Neural cell (in vitro differentiated cells): ENCODE results near the gene SPATA33. TPM values are rescaled to one million over a fixed set of nuclear protein-coding genes. Genes with fewer than 3 reads are reported as not detected.

Experiments
- H2AFZ ChIP-seq: fragments of 200-600, 300-800 bp; sonication (generic), shearing (Covaris generic); 2 replicates; pipeline ENCODE4 v1.6.0; 2014; ENCODE audit warnings: low read depth, mild to moderate bottlenecking, antibody characterized with exemption, low read length, moderate library complexity
- H3F3A ChIP-seq: fragments of 200-600 bp; shearing (Covaris generic); 2 replicates; pipeline ENCODE4 v1.6.1; 2016; ENCODE audit warnings: mild to moderate bottlenecking, moderate library complexity, mixed read lengths, antibody characterized with exemption, low read length; ENCODE audit not compliant: insufficient read depth, poor library complexity, severe bottlenecking
- H3K27ac ChIP-seq: fragments of 200-600, 300-800 bp; sonication (generic), shearing (Covaris generic); 2 replicates; pipeline ENCODE4 v1.5.1; 2014; ENCODE audit warnings: mild to moderate bottlenecking, low read length, moderate library complexity
- H3K27me3 ChIP-seq: fragments of 300-800, 200-600 bp; sonication (generic), shearing (Covaris generic); 2 replicates; pipeline ENCODE4 v1.6.0; 2014; ENCODE audit warnings: mild to moderate bottlenecking, low read depth, low read length, moderate library complexity; ENCODE audit not compliant: insufficient read depth
- H3K36me3 ChIP-seq: fragments of 300-800, 200-600 bp; sonication (generic), shearing (Covaris generic); 2 replicates; pipeline ENCODE4 v1.5.1; 2014; ENCODE audit warnings: mild to moderate bottlenecking, antibody characterized with exemption, low read length, moderate library complexity; ENCODE audit not compliant: insufficient read depth
- H3K4me2 ChIP-seq: fragments of 300-800, 200-600 bp; sonication (generic), shearing (Covaris generic); 2 replicates; pipeline ENCODE4 v1.6.0; 2014; ENCODE audit warnings: mild to moderate bottlenecking, low read length
- H3K4me3 ChIP-seq: fragments of 300-800, 200-600 bp; sonication (generic), shearing (Covaris generic); 2 replicates; pipeline ENCODE4 v1.5.1; 2014; ENCODE audit warnings: mild to moderate bottlenecking, low read length, moderate library complexity
- H3K79me2 ChIP-seq: fragments of 200-600 bp; shearing (Covaris generic); replicated peaks from 2 replicates; pipeline ENCODE4 v1.6.0; 2014; ENCODE audit warnings: mild to moderate bottlenecking, low read length, moderate library complexity; ENCODE audit not compliant: insufficient read depth
- H3K9ac ChIP-seq: fragments of 300-800, 200-600 bp; sonication (generic), shearing (Covaris generic); 2 replicates; pipeline ENCODE4 v1.6.1; 2016; ENCODE audit warnings: mild to moderate bottlenecking, low read length, mixed read lengths
- H3K9me2 ChIP-seq: fragments of 200-600 bp; shearing (Covaris generic); 2 replicates; pipeline ENCODE4 v1.6.1; 2016; ENCODE audit warnings: mild to moderate bottlenecking, low read length, mixed read lengths; ENCODE audit not compliant: insufficient read depth
- H3K9me3 ChIP-seq: fragments of 200-600, 300-800 bp; sonication (generic), shearing (Covaris generic); 2 replicates; pipeline ENCODE4 v1.6.1; 2016; ENCODE audit warnings: mild to moderate bottlenecking, mixed run types, low read length, moderate library complexity, mixed read lengths
- H4K20me1 ChIP-seq: fragments of 200-600 bp; shearing (Covaris generic); 2 replicates; pipeline ENCODE4 v1.6.1; 2016; ENCODE audit warnings: mild to moderate bottlenecking, mixed run types; ENCODE audit not compliant: insufficient read depth
- EP300 ChIP-seq: fragments of 450-650 bp; conservative IDR thresholded peaks from 2 replicates; pipeline ENCODE4 v1.6.1; 2014; ENCODE audit warnings: antibody characterized with exemption, mild to moderate bottlenecking, moderate library complexity; ENCODE audit not compliant: poor library complexity, severe bottlenecking
- EZH2 ChIP-seq: fragments of 200-600, 300-800 bp; shearing (Covaris generic), sonication (generic); IDR thresholded peaks from 2 replicates; pipeline ENCODE4 v1.6.1; 2014; ENCODE audit warnings: antibody characterized with exemption, low read length, borderline replicate concordance, mild to moderate bottlenecking; ENCODE audit not compliant: insufficient read depth, poor library complexity, severe bottlenecking
- MXI1 ChIP-seq: fragments of 450-650 bp; conservative IDR thresholded peaks from 2 replicates; pipeline ENCODE4 v1.6.1; 2014; ENCODE audit warnings: antibody characterized with exemption, mild to moderate bottlenecking; ENCODE audit not compliant: poor library complexity, severe bottlenecking
- POLR2AphosphoS5 ChIP-seq: IDR thresholded peaks from 2 replicates; pipeline ENCODE4 v1.6.1; 2012
- RAD21 ChIP-seq: fragments of 450-650 bp; conservative IDR thresholded peaks from 2 replicates; pipeline ENCODE4 v1.6.1; 2014; ENCODE audit warnings: antibody characterized with exemption, mild to moderate bottlenecking, moderate library complexity
- SMC3 ChIP-seq: fragments of 450-650 bp; conservative IDR thresholded peaks from 2 replicates; pipeline ENCODE4 v1.6.1; 2014; ENCODE audit warnings: antibody characterized with exemption, mild to moderate bottlenecking, moderate library complexity; ENCODE audit not compliant: poor library complexity
- TAF1 ChIP-seq: IDR thresholded peaks from 2 replicates; pipeline ENCODE4 v1.6.1; 2012; ENCODE audit warnings: low read depth
- polyA plus RNA-seq: library from polyadenylated mRNA; depleted of rRNA; stranded (reverse); fragments of >200 nt; gene quantifications from 2 replicates; pipeline ENCODE4 v1.2.3, GENCODE V29; 2014
- TF ChIP-seq, protein P1 (sequence below): IDR thresholded peaks from 2 replicates; pipeline ENCODE4 v1.6.1; 2012; ENCODE audit warnings: borderline replicate concordance
- TF ChIP-seq, protein P2 (sequence below): fragments of 450-650 bp; IDR thresholded peaks from 2 replicates; pipeline ENCODE4 v1.5.1; 2014; ENCODE audit warnings: antibody characterized with exemption, mild to moderate bottlenecking, moderate library complexity; ENCODE audit not compliant: poor library complexity, severe bottlenecking

The SPATA33 gene
- polyA plus RNA-seq, 1 donor from 2014 or later, result 16.0 TPM

DNA sequence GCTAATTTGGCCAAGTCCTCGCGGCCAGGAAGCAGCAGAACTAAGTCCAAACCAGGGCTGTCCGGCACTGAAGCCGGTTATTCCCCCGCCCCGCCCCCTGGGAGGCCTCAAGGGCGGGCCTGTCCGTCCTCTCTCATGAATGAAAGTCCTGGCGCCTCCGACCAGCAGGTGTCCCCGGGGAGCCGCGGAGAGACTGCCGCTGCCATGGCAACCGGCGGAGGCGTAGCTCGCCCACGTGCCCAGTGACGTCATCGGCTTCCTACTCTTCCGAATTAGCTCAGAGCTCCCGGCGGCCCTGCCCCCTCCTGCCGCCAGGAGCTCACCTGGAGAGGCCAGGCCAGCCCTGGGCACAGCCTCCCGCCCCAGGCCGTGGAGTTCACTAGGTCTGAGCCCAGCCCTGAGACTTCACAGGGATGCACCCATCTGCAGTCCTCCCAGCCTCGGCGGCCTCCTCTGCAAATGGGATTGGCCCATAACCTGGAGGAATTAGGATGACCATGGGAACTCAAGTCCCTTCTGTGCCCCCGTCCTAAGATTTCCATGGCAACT, 42.5 kb downstream of the SPATA33 start:
- H3K36me3 ChIP-seq, result no peaks in the 10 kb centered on the region
- H3K9me2 ChIP-seq, result no peaks in the 10 kb centered on the region
- peak overlapping the region; percentile 77 for H3K4me2 ChIP-seq
- H3K27ac ChIP-seq, result peak overlapping the region; percentile 88
- no peaks in the 10 kb centered on the region for H3F3A ChIP-seq
- no peaks in the 10 kb centered on the region for H3K79me2 ChIP-seq
- no peaks in the 10 kb centered on the region for H3K9me3 ChIP-seq
- peak overlapping the region; percentile 96 for H3K4me3 ChIP-seq
- H4K20me1 ChIP-seq, result no peaks in the 10 kb centered on the region
- H3K27me3 ChIP-seq, result no peaks in the 10 kb centered on the region
- TF ChIP-seq EP300, result peak; percentile 57
- TF ChIP-seq SMC3, result peak; percentile 71
- TF ChIP-seq, protein P1, sequence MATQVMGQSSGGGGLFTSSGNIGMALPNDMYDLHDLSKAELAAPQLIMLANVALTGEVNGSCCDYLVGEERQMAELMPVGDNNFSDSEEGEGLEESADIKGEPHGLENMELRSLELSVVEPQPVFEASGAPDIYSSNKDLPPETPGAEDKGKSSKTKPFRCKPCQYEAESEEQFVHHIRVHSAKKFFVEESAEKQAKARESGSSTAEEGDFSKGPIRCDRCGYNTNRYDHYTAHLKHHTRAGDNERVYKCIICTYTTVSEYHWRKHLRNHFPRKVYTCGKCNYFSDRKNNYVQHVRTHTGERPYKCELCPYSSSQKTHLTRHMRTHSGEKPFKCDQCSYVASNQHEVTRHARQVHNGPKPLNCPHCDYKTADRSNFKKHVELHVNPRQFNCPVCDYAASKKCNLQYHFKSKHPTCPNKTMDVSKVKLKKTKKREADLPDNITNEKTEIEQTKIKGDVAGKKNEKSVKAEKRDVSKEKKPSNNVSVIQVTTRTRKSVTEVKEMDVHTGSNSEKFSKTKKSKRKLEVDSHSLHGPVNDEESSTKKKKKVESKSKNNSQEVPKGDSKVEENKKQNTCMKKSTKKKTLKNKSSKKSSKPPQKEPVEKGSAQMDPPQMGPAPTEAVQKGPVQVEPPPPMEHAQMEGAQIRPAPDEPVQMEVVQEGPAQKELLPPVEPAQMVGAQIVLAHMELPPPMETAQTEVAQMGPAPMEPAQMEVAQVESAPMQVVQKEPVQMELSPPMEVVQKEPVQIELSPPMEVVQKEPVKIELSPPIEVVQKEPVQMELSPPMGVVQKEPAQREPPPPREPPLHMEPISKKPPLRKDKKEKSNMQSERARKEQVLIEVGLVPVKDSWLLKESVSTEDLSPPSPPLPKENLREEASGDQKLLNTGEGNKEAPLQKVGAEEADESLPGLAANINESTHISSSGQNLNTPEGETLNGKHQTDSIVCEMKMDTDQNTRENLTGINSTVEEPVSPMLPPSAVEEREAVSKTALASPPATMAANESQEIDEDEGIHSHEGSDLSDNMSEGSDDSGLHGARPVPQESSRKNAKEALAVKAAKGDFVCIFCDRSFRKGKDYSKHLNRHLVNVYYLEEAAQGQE, result no peak
- TF ChIP-seq TAF1, result no peak
- TF ChIP-seq POLR2AphosphoS5, result peak; percentile 82
- TF ChIP-seq EZH2, result no peak
- peak; percentile 62 for TF ChIP-seq RAD21
- TF ChIP-seq, protein P2, sequence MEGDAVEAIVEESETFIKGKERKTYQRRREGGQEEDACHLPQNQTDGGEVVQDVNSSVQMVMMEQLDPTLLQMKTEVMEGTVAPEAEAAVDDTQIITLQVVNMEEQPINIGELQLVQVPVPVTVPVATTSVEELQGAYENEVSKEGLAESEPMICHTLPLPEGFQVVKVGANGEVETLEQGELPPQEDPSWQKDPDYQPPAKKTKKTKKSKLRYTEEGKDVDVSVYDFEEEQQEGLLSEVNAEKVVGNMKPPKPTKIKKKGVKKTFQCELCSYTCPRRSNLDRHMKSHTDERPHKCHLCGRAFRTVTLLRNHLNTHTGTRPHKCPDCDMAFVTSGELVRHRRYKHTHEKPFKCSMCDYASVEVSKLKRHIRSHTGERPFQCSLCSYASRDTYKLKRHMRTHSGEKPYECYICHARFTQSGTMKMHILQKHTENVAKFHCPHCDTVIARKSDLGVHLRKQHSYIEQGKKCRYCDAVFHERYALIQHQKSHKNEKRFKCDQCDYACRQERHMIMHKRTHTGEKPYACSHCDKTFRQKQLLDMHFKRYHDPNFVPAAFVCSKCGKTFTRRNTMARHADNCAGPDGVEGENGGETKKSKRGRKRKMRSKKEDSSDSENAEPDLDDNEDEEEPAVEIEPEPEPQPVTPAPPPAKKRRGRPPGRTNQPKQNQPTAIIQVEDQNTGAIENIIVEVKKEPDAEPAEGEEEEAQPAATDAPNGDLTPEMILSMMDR, result peak; percentile 77
- peak; percentile 39 for TF ChIP-seq MXI1
- peak overlapping the region; percentile 91 for H3K9ac ChIP-seq
- no peak overlapping the region for H2AFZ ChIP-seq

DNA sequence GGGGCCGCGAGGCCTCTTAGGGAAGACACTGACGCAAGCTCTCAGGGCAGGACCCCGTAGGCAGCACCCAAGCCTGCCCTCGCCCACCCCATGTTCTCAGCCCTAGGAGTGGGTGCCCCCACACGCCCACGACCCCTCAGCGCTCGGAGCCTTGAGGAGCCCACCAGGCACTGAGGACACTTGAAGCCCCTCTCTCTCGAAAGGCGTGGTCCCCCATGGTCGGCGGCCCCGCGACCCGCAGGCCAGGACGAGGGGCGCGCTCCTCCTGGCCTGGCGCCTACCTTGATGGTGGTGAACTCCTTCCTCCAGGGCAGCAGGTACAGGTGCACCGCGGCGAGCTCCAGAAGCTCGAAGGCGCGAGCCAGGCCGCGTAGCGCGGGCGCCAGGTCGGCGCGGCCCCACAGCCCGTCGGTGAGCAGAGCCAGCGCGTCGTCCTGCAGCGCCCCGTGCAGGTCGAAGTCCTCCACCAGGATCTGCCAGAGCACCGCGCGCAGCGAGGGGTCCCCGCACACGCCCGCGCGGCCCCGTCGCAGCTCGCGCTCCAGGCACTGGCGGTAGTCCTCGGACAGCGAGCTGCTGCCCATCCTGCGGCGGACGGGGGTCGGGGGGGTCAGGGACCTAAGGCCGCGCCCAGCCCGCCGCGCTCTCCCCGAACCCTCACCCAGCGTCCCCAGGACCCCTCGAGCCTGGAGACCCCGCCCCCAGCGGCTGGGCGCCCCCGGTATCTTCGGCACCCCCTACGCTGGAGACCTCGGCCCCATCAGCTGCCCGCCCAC, 43.2 kb downstream of the SPATA33 start:
- Histone ChIP-seq H3K27ac (peak overlapping the region; percentile 88), H3K9me2 (no peaks in the 10 kb centered on the region), H3K4me2 (peak overlapping the region; percentile 77), H3K27me3 (no peaks in the 10 kb centered on the region), H4K20me1 (no peaks in the 10 kb centered on the region), H3K9ac (peak overlapping the region; percentile 91), H3K9me3 (no peaks in the 10 kb centered on the region), H3F3A (no peaks in the 10 kb centered on the region), H2AFZ (peak overlapping the region; percentile 45), H3K4me3 (peak overlapping the region; percentile 96), H3K36me3 (no peaks in the 10 kb centered on the region), H3K79me2 (no peaks in the 10 kb centered on the region)
- TF ChIP-seq TAF1 (no peak), MXI1 (peak; percentile 17), POLR2AphosphoS5 (no peak), RAD21 (peak; percentile 56), SMC3 (no peak), EZH2 (no peak), EP300 (no peak)
- TF ChIP-seq, protein P2, result peak; percentile 66
- TF ChIP-seq, protein P1, result peak; percentile 5
